ENCODE data around the gene LUZP2.

DNA sequence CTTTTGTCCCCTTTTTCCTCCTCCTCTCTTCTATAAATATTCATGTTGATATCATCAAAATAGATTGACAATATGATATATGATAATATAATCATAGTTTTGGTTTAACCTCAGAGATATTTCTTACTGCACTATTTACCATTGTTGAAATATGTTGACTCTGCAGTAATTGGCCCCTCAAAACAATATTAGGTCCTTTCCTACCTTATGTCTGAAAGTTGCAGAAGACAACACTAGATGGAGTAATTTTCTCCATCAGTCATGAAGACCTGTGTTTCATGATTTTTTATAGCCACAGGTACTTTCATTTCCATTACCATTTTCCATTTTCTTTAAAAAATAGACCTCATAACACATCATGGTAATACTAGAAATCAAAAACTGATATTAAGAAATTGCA is 284.4 kb downstream of the LUZP2 start:
- TF ChIP-seq ZNF274 (IDR thresholded peaks at IDR 0.05; ENCODE audit: borderline replicate concordance, extremely low read depth, low read length) (no peak), TAF1 (IDR thresholded peaks at IDR 0.05; ENCODE audit: low read depth, low read length) (no peak), CBX5 (IDR thresholded peaks at IDR 0.05; ENCODE audit: low read depth, low read length) (no peak), BRCA1 (IDR thresholded peaks at IDR 0.05; ENCODE audit: low read depth, low read length) (no peak), ATF3 (IDR thresholded peaks at IDR 0.05; ENCODE audit: insufficient read depth, low read depth, low read length) (no peak), GABPA (IDR thresholded peaks at IDR 0.05; ENCODE audit: borderline replicate concordance, insufficient read depth, low read length) (no peak), SP2 (IDR thresholded peaks at IDR 0.05; ENCODE audit: low read length) (no peak), MAFK (IDR thresholded peaks at IDR 0.05; ENCODE audit: low read depth, low read length) (no peak), NANOG (IDR thresholded peaks at IDR 0.05; ENCODE audit: insufficient read depth, low read depth, low read length, poor library complexity, severe bottlenecking) (no peak), RXRA (IDR thresholded peaks at IDR 0.05; ENCODE audit: insufficient read depth, low read depth, low read length) (no peak)
- TF ChIP-seq, protein P1, sequence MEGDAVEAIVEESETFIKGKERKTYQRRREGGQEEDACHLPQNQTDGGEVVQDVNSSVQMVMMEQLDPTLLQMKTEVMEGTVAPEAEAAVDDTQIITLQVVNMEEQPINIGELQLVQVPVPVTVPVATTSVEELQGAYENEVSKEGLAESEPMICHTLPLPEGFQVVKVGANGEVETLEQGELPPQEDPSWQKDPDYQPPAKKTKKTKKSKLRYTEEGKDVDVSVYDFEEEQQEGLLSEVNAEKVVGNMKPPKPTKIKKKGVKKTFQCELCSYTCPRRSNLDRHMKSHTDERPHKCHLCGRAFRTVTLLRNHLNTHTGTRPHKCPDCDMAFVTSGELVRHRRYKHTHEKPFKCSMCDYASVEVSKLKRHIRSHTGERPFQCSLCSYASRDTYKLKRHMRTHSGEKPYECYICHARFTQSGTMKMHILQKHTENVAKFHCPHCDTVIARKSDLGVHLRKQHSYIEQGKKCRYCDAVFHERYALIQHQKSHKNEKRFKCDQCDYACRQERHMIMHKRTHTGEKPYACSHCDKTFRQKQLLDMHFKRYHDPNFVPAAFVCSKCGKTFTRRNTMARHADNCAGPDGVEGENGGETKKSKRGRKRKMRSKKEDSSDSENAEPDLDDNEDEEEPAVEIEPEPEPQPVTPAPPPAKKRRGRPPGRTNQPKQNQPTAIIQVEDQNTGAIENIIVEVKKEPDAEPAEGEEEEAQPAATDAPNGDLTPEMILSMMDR (IDR thresholded peaks at IDR 0.05; ENCODE audit: control extremely low read depth in 1 of 3, insufficient read depth in 1 of 3, low read depth in 1 of 3, low read length in 3 of 3), result no peak

Data from H1 (cell line).